Measurements from ENCODE around the gene RIMS4.

DNA sequence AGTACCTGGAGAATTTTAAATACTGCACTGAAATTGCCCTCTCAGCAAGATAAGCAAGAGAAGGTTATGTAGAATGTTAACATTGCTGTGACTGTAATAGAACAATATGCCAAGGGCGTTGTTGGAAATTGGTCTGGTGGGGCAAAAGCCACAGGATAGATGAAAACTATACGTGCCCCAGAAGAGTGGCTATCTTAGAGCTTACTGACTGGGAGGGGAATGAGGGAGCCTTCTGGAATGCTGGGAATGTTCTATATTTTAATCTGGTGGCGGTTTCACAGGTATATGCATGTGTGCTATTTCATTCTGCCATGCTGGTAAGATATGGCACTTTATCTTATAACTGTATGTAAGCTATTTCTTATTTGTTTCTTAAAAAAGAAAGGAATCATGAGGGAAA, 39.9 kb upstream of the RIMS4 start:
- TF ChIP-seq POLR2A (IDR thresholded peaks at IDR 0.05; ENCODE audit: low read depth, low read length) (no peak), YY1 (IDR thresholded peaks at IDR 0.05; ENCODE audit: low read depth, low read length) (no peak), EP300 (IDR thresholded peaks at IDR 0.05; ENCODE audit: borderline replicate concordance in 1 of 2, control insufficient read depth in 1 of 2, low read depth in 2 of 2, low read length in 2 of 2) (no peak)
- TF ChIP-seq, protein P1, sequence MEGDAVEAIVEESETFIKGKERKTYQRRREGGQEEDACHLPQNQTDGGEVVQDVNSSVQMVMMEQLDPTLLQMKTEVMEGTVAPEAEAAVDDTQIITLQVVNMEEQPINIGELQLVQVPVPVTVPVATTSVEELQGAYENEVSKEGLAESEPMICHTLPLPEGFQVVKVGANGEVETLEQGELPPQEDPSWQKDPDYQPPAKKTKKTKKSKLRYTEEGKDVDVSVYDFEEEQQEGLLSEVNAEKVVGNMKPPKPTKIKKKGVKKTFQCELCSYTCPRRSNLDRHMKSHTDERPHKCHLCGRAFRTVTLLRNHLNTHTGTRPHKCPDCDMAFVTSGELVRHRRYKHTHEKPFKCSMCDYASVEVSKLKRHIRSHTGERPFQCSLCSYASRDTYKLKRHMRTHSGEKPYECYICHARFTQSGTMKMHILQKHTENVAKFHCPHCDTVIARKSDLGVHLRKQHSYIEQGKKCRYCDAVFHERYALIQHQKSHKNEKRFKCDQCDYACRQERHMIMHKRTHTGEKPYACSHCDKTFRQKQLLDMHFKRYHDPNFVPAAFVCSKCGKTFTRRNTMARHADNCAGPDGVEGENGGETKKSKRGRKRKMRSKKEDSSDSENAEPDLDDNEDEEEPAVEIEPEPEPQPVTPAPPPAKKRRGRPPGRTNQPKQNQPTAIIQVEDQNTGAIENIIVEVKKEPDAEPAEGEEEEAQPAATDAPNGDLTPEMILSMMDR (IDR thresholded peaks at IDR 0.05 in 2 of 3, conservative IDR thresholded peaks at IDR 0.05 in 1 of 3; ENCODE audit: control insufficient read depth in 2 of 3, extremely low read depth in 1 of 3, insufficient read depth in 1 of 3, low read depth in 3 of 3, low read length in 3 of 3), result no peak
